Brain microvascular endothelial cell (primary cell): Measurements from ENCODE around the gene CRACDL.

ENCODE experiments used
- DNase-seq: peaks from one replicate; pipeline ENCODE4 v3.0.0-alpha.2; 2020
- H3K27ac ChIP-seq: fragments of 250-450 bp; sonication (Bioruptor Pico); 2 replicates; pipeline ENCODE4 v1.5.1; 2020; ENCODE audit warnings: mild to moderate bottlenecking, moderate library complexity
- H3K27me3 ChIP-seq: fragments of 250-450 bp; sonication (Bioruptor Pico); replicated peaks from 2 replicates; pipeline ENCODE4 v1.5.1; 2020; ENCODE audit warnings: mild to moderate bottlenecking
- H3K36me3 ChIP-seq: fragments of 250-450 bp; sonication (Bioruptor Pico); replicated peaks from 2 replicates; pipeline ENCODE4 v1.5.1; 2020; ENCODE audit warnings: mild to moderate bottlenecking
- H3K4me3 ChIP-seq: 2 replicates; pipeline ENCODE4 v1.5.1; 2011; ENCODE audit warnings: low read depth, mild to moderate bottlenecking, control low read depth, low read length, moderate library complexity
- in situ Hi-C: cut with HindIII; loops from 2 replicates; pipeline ENCODE4 v1.10.0; 2017; ENCODE audit warnings: low sequenced_read_pairs, low pct_ligation_motif_present
- TF ChIP-seq, protein P1 (sequence below): IDR thresholded peaks from 2 replicates; pipeline ENCODE4 v1.5.1; 2011; ENCODE audit warnings: low read depth, mild to moderate bottlenecking, moderate library complexity, low read length, control low read depth, inconsistent platforms; ENCODE audit errors: missing control alignments

CRACDL gene

DNA sequence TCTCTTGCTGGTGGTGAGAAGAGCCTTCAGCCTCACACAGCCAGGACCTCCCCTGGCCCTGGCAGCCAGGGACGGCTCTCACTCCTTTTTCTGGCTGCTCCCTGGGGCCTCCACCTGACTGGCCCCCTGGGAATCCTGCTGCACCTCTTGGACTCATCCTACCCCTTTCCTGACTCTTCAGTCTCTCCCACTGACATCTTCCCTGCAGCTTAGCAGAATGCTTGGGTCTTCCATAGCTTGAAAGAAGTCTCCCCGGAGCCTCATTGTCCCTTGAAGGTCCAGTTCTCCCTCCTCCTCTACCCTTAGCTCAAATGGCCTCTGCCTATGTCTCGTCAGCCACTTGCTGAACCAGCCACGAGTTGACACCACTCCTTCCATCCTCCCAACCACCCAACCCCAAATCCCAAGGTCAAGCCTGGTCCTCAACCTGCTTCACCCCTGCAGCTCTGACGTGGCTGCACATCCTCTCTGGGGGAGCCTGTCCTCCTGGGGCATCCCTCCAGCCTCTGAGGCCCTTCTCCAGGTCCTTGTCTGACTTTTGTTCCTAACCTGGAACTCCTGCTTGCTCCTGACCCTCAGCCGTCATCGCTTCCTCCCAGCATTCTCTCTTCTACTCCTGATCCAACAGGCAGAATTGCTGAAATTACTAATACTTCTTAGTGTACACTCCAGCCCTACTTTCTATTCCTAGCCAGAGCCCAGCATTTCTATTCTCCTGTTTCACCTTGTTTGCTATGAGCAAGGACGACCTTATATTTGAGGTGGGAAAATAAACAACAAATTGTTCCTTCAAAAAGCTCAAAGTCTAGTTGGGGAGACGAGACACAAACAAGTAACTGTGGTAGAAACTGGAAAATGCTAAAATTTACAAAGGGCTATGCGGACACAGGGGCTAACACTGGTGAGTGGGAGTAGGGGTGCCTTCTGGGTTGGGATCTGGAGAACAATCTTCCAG, 136.4 kb downstream of the CRACDL start:
- in situ Hi-C loops = no loop called here
- Histone ChIP-seq H3K27ac (no peak overlapping the region), H3K4me3 (no peak overlapping the region), H3K36me3 (no peaks in the 10 kb centered on the region), H3K27me3 (no peaks in the 10 kb centered on the region)
- TF ChIP-seq, protein P1, sequence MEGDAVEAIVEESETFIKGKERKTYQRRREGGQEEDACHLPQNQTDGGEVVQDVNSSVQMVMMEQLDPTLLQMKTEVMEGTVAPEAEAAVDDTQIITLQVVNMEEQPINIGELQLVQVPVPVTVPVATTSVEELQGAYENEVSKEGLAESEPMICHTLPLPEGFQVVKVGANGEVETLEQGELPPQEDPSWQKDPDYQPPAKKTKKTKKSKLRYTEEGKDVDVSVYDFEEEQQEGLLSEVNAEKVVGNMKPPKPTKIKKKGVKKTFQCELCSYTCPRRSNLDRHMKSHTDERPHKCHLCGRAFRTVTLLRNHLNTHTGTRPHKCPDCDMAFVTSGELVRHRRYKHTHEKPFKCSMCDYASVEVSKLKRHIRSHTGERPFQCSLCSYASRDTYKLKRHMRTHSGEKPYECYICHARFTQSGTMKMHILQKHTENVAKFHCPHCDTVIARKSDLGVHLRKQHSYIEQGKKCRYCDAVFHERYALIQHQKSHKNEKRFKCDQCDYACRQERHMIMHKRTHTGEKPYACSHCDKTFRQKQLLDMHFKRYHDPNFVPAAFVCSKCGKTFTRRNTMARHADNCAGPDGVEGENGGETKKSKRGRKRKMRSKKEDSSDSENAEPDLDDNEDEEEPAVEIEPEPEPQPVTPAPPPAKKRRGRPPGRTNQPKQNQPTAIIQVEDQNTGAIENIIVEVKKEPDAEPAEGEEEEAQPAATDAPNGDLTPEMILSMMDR = no peak
- no peak for DNase-seq

DNA sequence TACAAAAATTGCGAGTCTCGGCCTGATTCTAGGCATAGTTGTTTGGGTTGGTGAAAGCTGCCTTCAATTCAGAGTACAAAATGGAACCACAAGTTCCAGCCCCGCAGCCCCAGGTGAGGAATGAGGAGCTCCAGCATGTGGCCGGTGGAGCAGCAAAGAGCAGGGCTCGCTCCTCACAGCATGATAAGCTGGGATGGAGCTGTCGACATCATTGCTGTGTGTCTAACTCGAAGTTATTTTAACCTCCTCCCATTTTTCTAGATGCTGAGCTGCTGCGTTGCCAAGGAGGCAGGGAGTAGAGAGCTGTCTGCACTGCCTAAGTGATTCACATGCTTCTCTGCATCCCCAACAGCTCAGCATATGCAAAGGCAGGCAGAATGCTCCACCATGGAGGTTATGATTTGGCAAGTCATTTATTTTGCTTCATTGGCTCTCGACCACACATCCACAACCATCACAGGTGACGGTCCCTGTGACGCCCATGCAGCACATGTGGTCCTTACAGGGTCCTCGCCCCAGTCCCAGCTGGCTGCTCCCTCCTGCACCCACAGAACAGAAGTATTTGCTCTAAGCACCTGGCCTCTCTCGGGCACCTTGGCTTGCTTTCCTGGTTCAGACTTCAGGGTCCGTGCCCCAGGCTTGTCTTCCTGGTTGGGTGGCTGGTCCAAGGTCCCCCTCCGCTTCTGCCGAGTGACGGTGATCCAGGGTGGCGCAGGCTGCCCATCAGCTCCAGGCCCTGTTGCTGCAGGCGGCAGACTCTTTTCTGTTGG, 139.1 kb downstream of the CRACDL start:
- no peak for DNase-seq
- H3K27me3 ChIP-seq = no peaks in the 10 kb centered on the region
- in situ Hi-C loops = no loop called here
- H3K4me3 ChIP-seq = no peak overlapping the region
- no peak overlapping the region for H3K27ac ChIP-seq
- TF ChIP-seq, protein P1 = no peak
- H3K36me3 ChIP-seq = no peaks in the 10 kb centered on the region

DNA sequence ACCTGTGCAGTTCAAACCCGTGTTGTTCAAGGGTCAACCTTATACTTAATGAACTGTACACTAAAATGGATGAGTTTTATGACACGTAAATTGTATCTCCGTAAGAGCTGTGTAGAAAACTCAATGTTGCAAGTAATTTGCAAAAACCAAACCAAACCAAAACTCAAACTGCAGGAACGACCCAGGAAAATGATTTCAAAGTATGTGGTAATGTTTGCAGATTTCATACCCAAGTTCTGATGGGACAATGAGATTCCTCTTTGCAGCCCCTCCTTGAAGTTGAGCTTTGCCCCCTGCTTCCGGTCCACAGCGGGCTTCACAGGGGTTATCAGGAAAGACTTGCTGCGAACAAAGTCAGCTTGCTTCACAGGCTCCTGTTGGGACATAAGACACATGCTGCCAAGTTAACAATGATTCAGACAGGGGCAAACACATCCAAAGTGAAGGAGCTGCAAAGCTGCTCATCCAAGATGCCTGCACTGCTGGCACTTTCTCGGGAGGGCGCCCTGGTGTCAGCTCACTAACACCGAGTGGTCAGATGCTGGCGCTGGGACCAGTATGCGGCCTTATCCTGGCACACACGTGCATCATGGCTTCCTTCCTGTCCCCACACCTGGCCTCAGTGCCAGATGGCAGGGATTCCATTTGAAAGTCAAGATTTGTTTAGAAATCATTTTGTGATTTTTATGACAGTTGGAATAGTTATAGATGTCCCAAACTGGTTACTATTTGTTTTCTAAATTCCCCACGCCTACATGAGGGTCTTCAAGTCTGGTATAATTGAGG, 139.9 kb downstream of the CRACDL start:
- TF ChIP-seq, protein P1 = no peak
- Histone ChIP-seq H3K36me3 (no peaks in the 10 kb centered on the region), H3K27ac (no peak overlapping the region), H3K27me3 (no peaks in the 10 kb centered on the region), H3K4me3 (no peak overlapping the region)
- in situ Hi-C loops = no loop called here
- no peak for DNase-seq

DNA sequence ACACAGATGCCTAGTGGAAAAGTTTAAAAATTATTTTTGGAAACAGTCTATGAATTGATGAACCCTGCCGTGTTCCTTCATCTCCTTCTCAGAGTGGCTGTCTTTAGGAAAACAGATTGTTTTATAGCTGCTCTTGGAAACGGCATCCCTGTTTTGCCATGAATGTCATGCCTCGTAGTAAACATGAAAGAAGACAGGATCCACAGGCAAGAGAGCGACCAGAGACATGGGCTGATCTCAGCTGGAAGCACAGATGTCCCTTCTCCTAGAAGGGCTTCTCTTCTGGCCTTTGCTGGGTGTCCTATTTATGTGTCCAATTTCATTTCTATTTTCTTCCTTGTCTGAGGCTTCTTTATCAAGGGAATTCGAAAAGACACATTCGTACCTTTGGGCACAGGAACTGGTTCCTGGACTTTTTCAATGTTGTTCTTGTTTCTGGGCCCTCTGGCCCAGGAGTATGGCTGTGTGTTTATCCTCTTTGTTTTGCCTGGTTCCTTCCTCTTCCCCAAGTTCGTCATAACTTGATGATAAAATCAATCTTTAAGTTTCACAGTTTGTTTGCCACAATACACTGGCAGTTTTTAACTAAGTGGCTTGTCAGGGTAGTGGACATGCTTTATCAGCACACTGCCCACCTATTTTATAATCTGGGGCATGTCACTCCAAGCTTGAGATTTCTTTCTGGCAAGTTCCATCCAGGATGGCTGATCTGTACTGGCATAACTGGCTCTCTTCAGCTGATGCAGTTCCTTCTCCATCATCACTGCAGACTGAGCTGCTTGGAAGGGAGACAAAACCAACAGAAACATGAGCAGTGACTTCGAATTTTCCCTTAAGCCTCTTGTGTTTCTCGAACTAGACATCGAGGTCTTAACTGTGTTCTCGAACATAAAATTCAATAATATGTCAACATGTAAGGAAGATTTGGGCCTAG, 141.9 kb downstream of the CRACDL start:
- in situ Hi-C loops = no loop called here
- no peaks in the 10 kb centered on the region for H3K36me3 ChIP-seq
- H3K27ac ChIP-seq = no peak overlapping the region
- TF ChIP-seq, protein P1 = no peak
- DNase-seq = no peak
- no peaks in the 10 kb centered on the region for H3K27me3 ChIP-seq
- no peak overlapping the region for H3K4me3 ChIP-seq

DNA sequence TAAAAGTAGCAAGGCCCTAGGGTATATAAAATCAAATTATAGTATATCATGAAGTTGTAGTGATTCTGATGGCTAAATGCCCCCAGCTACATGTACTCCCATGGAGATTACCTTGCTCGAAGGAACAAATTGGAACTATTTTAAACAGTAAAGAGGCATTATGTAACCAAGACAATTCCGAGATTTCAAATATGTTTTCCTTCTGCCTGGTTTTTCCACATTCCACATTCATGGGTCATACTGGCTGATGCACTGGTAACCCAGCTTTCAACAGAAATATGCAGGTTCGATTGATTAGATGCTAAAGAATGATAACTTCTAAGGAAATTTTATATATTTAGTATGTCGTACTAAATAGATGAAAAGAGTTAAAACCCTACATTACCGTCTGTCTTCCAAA, 142.8 kb downstream of the CRACDL start:
- Histone ChIP-seq H3K4me3 (no peak overlapping the region), H3K27me3 (no peaks in the 10 kb centered on the region), H3K27ac (no peak overlapping the region), H3K36me3 (no peaks in the 10 kb centered on the region)
- in situ Hi-C loops = no loop called here
- no peak for DNase-seq
- TF ChIP-seq, protein P1 = no peak
